GM12878 (cell line): ENCODE measurements around the gene SMCO1. TPM values are rescaled to one million over a fixed set of nuclear protein-coding genes. Genes with fewer than 3 reads are reported as not detected.
A peak's percentile ranks its signal among the peaks of the same experiment; 100 is the strongest.

Experiments used
- ATF2 ChIP-seq: IDR thresholded peaks from 2 replicates; pipeline ENCODE4 v1.6.1; 2012; ENCODE audit warnings: low read length, inconsistent platforms
- ATF7 ChIP-seq: fragments of 450-650 bp; IDR thresholded peaks from 2 replicates; pipeline ENCODE4 v1.6.1; 2016; ENCODE audit warnings: low read depth, mild to moderate bottlenecking
- BCL3 ChIP-seq: IDR thresholded peaks from 2 replicates; pipeline ENCODE4 v1.6.1; 2011; ENCODE audit warnings: borderline replicate concordance, low read depth, mild to moderate bottlenecking, moderate library complexity, low read length; ENCODE audit not compliant: insufficient read depth, poor library complexity, severe bottlenecking
- BHLHE40 ChIP-seq, 2 experiments: fragments of 450-650 bp in 1 of 2; IDR thresholded peaks; 2 replicates each; pipeline ENCODE4 v1.6.1; 2011 to 2017; ENCODE audit warnings: low read depth in 2 of 2, borderline replicate concordance in 1 of 2, improper control_type of control experiment in 1 of 2, low read length in 1 of 2, mild to moderate bottlenecking in 1 of 2
- CBFB ChIP-seq: IDR thresholded peaks from 2 replicates; pipeline ENCODE4 v1.6.1; 2016; ENCODE audit warnings: antibody characterized with exemption, low read depth
- CEBPB ChIP-seq, 2 experiments: fragments of 150-350 bp in 1 of 2; IDR thresholded peaks; 2 replicates each; pipeline ENCODE4 v1.6.1; 2012 to 2014; ENCODE audit warnings: low read depth in 2 of 2, low read length in 2 of 2, borderline replicate concordance in 1 of 2, inconsistent platforms in 1 of 2
- CHD4 ChIP-seq: fragments of 200-600 bp; sonication (generic); IDR thresholded peaks from 2 replicates; pipeline ENCODE4 v1.6.1; 2016; ENCODE audit warnings: mild to moderate bottlenecking
- CREB1 ChIP-seq: IDR thresholded peaks from 2 replicates; pipeline ENCODE4 v1.6.1; 2012; ENCODE audit warnings: low read depth, mild to moderate bottlenecking, inconsistent platforms
- EP300 ChIP-seq, 2 experiments: fragments of 150-350 bp in 1 of 2; IDR thresholded peaks; 2 replicates each; pipeline ENCODE4 v1.6.1; 2011 to 2012; ENCODE audit warnings: low read depth in 2 of 2, low read length in 2 of 2, borderline replicate concordance in 1 of 2, improper control_type of control experiment in 1 of 2, inconsistent platforms in 1 of 2; ENCODE audit not compliant: control insufficient read depth in 1 of 2
- GABPA ChIP-seq: IDR thresholded peaks from 2 replicates; pipeline ENCODE4 v1.6.1; 2014; ENCODE audit warnings: antibody characterized with exemption, low read depth, mild to moderate bottlenecking, inconsistent platforms
- HDAC2 ChIP-seq: fragments of 200-600 bp; sonication (generic); IDR thresholded peaks from 2 replicates; pipeline ENCODE4 v1.6.1; 2017
- HSF1 ChIP-seq: fragments of 150-350 bp; IDR thresholded peaks from 2 replicates; pipeline ENCODE4 v1.6.1; 2014; ENCODE audit warnings: mild to moderate bottlenecking, low read depth, low read length
- IRF4 ChIP-seq: IDR thresholded peaks from 2 replicates; pipeline ENCODE4 v1.6.1; 2011; ENCODE audit warnings: low read depth, low read length
- KDM1A ChIP-seq: fragments of 200-600 bp; sonication (generic); IDR thresholded peaks from 2 replicates; pipeline ENCODE4 v1.6.1; 2016; ENCODE audit warnings: borderline replicate concordance
- NBN ChIP-seq: fragments of 450-650 bp; IDR thresholded peaks from 2 replicates; pipeline ENCODE4 v1.6.1; 2016
- NFYB ChIP-seq: IDR thresholded peaks from 2 replicates; pipeline ENCODE4 v1.6.1; 2011; ENCODE audit warnings: low read depth, mild to moderate bottlenecking, low read length, improper control_type of control experiment, moderate library complexity; ENCODE audit not compliant: insufficient read depth
- NR2F1 ChIP-seq: fragments of 450-650 bp; conservative IDR thresholded peaks from 2 replicates; pipeline ENCODE4 v1.6.1; 2017; ENCODE audit warnings: mild to moderate bottlenecking
- PML ChIP-seq: IDR thresholded peaks from 2 replicates; pipeline ENCODE4 v1.6.1; 2012; ENCODE audit warnings: low read length, inconsistent platforms
- POLR2AphosphoS2 ChIP-seq: IDR thresholded peaks from 2 replicates; pipeline ENCODE4 v1.6.1; 2011; ENCODE audit warnings: low read depth, mild to moderate bottlenecking, low read length, improper control_type of control experiment, moderate library complexity
- RUNX3 ChIP-seq: IDR thresholded peaks from 2 replicates; pipeline ENCODE4 v1.6.1; 2012; ENCODE audit warnings: low read length, inconsistent platforms
- SIX5 ChIP-seq: IDR thresholded peaks from 2 replicates; pipeline ENCODE4 v1.6.1; 2011; ENCODE audit warnings: mild to moderate bottlenecking, low read depth, low read length, moderate library complexity; ENCODE audit not compliant: severe bottlenecking
- SMAD5 ChIP-seq: IDR thresholded peaks from 2 replicates; pipeline ENCODE4 v1.6.1; 2016; ENCODE audit warnings: antibody characterized with exemption, low read depth
- TAF1 ChIP-seq: IDR thresholded peaks from 2 replicates; pipeline ENCODE4 v1.6.1; 2011; ENCODE audit warnings: mild to moderate bottlenecking, low read depth, low read length, borderline replicate concordance
- polyA plus RNA-seq, 11 experiments: library from polyadenylated mRNA; depleted of rRNA in 4 of 11; unstranded in 6 of 11; stranded (reverse) in 5 of 11; fragments of >200 nt; fragmentation: Nextera tagmentation in 4 of 11; fragmentation: Illumina TruSeq in 1 of 11; extraction: Ambion mirVana in 4 of 11; extraction: Trizol in 1 of 11; gene quantifications; 1 replicate in 1 of 11; 2 replicates in 10 of 11; pipeline versions ENCODE4 v1.2.1 to v1.2.3, GENCODE V29; 2011 to 2016; ENCODE audit warnings: inconsistent platforms in 2 of 11, missing spikeins in 2 of 11, low read depth in 1 of 11
- total RNA-seq, 4 experiments: library from RNA; depleted of rRNA in 3 of 4; stranded (reverse); fragments of >200 nt in 3 of 4; fragmentation: Illumina TruSeq in 1 of 4; extraction: Trizol in 1 of 4; gene quantifications; 2 replicates each; pipeline versions ENCODE4 v1.2.1 to v1.2.3, GENCODE V29; 2013 to 2021

Gene SMCO1
- total and polyA plus RNA-seq, 10 of the 15 experiments (the other 5 are each of a cell fraction or from before 2014, with no cell fraction given): 0.05 TPM; not detected in 9

GRCh38 chr3:196503196-196504076 is 11.7 kb downstream of the SMCO1 start, which contains the start of gene RNF168 (continued):
- TF ChIP-seq NR2F1 (peak; percentile 85), SIX5 (peak; percentile 18), NFYB (peak; percentile 33; the same call in 1 of the 2 replicates), EP300 (IDR thresholded peaks at IDR 0.05; ENCODE audit: borderline replicate concordance in 1 of 2, control insufficient read depth in 1 of 2, low read depth in 2 of 2, low read length in 2 of 2) (peak in 1 of 2 experiments; percentile 79; a peak in 2 of 4 replicates), BHLHE40 (IDR thresholded peaks at IDR 0.05; ENCODE audit: borderline replicate concordance in 1 of 2, low read depth in 2 of 2, low read length in 1 of 2) (peak; percentile 69 to 91; a peak in 3 of 4 replicates), TAF1 (peak; percentile 96), POLR2AphosphoS2 (peak; percentile 44; the same call in 1 of the 2 replicates), CREB1 (peak; percentile 96), CHD4 (no peak), ATF2 (peak; percentile 50; the same call in 1 of the 2 replicates), BCL3 (peak; percentile 87), HDAC2 (0 out of 2 replicates have a peak, but pooled peaks have one; percentile 45), CBFB (0 out of 2 replicates have a peak, but pooled peaks have one; percentile 38), RUNX3 (peak; percentile 52), KDM1A (no peak), NBN (peak; percentile 91), ATF7 (peak; percentile 75), PML (peak; percentile 91), GABPA (peak; percentile 85), IRF4 (no peak; the same call in 1 of the 2 replicates), HSF1 (0 out of 2 replicates have a peak, but pooled peaks have one; percentile 11), CEBPB (IDR thresholded peaks at IDR 0.05; ENCODE audit: borderline replicate concordance in 1 of 2, low read depth in 2 of 2, low read length in 2 of 2) (no peak), SMAD5 (peak; percentile 95)
